ENCODE data around the gene GDPD4.

GDPD4 gene

GRCh38 chr11:77232242-77232641 lies 69.2 kb downstream of the GDPD4 start:
- DNase-seq = no peak

GRCh38 chr11:77231800-77232199 lies 69.7 kb downstream of the GDPD4 start:
- no peak for DNase-seq

- DNase-seq = no peak
These were observed 70.4 kb downstream of the GDPD4 start for GRCh38 chr11:77230878-77231605.

- DNase-seq = no peak
These were observed 77.7 kb downstream of the GDPD4 start for GRCh38 chr11:77223797-77224196.

- DNase-seq = no peak
These were observed 84.3 kb downstream of the GDPD4 start for GRCh38 chr11:77217156-77217555.

GRCh38 chr11:77215106-77215505 lies 86.4 kb downstream of the GDPD4 start:
- no peak for DNase-seq

- DNase-seq = no peak
These were observed 86.9 kb downstream of the GDPD4 start for GRCh38 chr11:77214557-77214956.

GRCh38 chr11:77213589-77214428 lies 87.7 kb downstream of the GDPD4 start:
- DNase-seq = no peak

- no peak for DNase-seq
These were observed 88.4 kb downstream of the GDPD4 start for GRCh38 chr11:77213029-77213579.

- no peak for DNase-seq
These were observed 89.0 kb downstream of the GDPD4 start for GRCh38 chr11:77212314-77213007.

GRCh38 chr11:77211594-77212251 lies 89.8 kb downstream of the GDPD4 start:
- DNase-seq = no peak

GRCh38 chr11:77211040-77211451 lies 90.4 kb downstream of the GDPD4 start:
- no peak for DNase-seq

- DNase-seq = no peak
These were observed 91.8 kb downstream of the GDPD4 start for GRCh38 chr11:77209663-77210062.

GRCh38 chr11:77208535-77208934 lies 93.0 kb downstream of the GDPD4 start:
- DNase-seq = no peak

GRCh38 chr11:77207618-77208313 lies 93.7 kb downstream of the GDPD4 start:
- DNase-seq = no peak

GRCh38 chr11:77207019-77207485 lies 94.4 kb downstream of the GDPD4 start:
- DNase-seq = no peak

- DNase-seq = no peak
These were observed 95.0 kb downstream of the GDPD4 start for GRCh38 chr11:77206264-77207018.

GRCh38 chr11:77205467-77206263 lies 95.8 kb downstream of the GDPD4 start:
- DNase-seq = no peak

- no peak for DNase-seq
These were observed 96.6 kb downstream of the GDPD4 start for GRCh38 chr11:77204754-77205466.
